ENCODE measurements around the gene PDE4A. TPM values are rescaled to one million over a fixed set of nuclear protein-coding genes. Genes with fewer than 3 reads are reported as not detected.

PDE4A gene
- total and polyA plus RNA-seq, 2 of the 13 experiments (the other 11 are each of a cell fraction or from before 2014, with no cell fraction given): 1.1 to 4.1 TPM

DNA sequence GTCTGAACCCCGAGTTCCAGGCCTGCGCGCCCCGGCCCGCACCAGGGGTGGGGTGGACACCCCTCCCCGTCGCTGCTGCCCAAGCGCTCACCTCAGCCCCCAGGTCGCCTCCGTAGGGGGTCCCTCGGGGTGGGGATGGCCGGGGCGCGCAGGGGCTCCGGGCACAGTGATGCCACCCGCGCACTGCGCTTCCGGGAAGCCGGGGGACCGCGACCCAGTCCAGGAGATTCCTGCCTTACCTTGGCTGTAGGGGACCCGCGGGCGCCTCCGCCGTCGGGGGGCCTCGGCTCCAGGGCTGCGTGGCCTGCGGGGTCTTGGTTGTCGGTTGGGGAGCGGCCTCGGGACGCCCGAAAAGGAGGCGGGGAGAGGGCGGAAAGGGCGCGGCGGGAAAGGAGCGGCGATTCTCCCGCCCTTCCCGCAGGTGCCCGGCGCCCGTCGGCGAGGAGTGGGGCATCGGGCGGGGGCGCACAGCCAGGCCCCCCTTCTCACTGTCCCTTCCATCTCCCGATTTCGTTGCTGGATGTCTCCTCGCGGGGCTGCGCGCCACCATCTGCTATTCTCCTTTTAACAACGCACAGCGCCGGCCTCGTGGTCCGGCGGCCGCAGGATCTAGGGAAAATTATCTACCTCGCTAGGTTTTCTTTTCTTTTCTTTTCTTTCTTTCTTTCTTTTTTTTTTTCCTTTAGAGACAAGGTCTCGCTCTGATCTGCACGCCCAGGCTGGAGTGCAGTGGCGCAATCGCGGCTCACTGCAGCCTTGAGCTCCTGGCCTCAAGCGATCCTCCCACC is 82.9 kb downstream of the PDE4A start, which contains the start of gene KEAP1 (continued):
- TF ChIP-seq ARNTL (CRISPR knock-in tag; IDR thresholded peaks at IDR 0.05) (peak; percentile 26; the same call in 1 of the 2 replicates), KAT7 (CRISPR knock-in tag; IDR thresholded peaks at IDR 0.05; ENCODE audit: borderline replicate concordance) (no peak), FOXA1 (IDR thresholded peaks at IDR 0.05) (no peak), FOXA1 (CRISPR knock-in tag; IDR thresholded peaks at IDR 0.05) (no peak), SPEN (CRISPR knock-in tag; IDR thresholded peaks at IDR 0.05; ENCODE audit: low read depth) (no peak), ZNF607 (CRISPR knock-in tag; IDR thresholded peaks at IDR 0.05; ENCODE audit: borderline replicate concordance) (no peak; the same call in none of the 2 replicates), HOXD1 (CRISPR knock-in tag; IDR thresholded peaks at IDR 0.05) (peak; percentile 56; the same call in 1 of the 2 replicates), KAT8 (CRISPR knock-in tag; IDR thresholded peaks at IDR 0.05) (no peak), TCF12 (IDR thresholded peaks at IDR 0.05) (no peak), TCF12 (CRISPR knock-in tag; IDR thresholded peaks at IDR 0.05) (0 out of 2 replicates have a peak, but pooled peaks have one; percentile 9), ZNF12 (CRISPR knock-in tag; IDR thresholded peaks at IDR 0.05) (0 out of 2 replicates have a peak, but pooled peaks have one; percentile 8), ZNF790 (CRISPR knock-in tag; IDR thresholded peaks at IDR 0.05; ENCODE audit: borderline replicate concordance) (peak; percentile 81), ZSCAN22 (CRISPR knock-in tag; IDR thresholded peaks at IDR 0.05) (no peak; the same call in 1 of the 2 replicates), FOXC1 (CRISPR knock-in tag; IDR thresholded peaks at IDR 0.05; ENCODE audit: borderline replicate concordance) (peak; percentile 22), MTF1 (CRISPR knock-in tag; IDR thresholded peaks at IDR 0.05) (no peak), NFATC3 (CRISPR knock-in tag; IDR thresholded peaks at IDR 0.05) (no peak), ZNF34 (CRISPR knock-in tag; IDR thresholded peaks at IDR 0.05; ENCODE audit: borderline replicate concordance) (no peak), TBX3 (IDR thresholded peaks at IDR 0.05; ENCODE audit: borderline replicate concordance) (no peak), ZNF605 (CRISPR knock-in tag; IDR thresholded peaks at IDR 0.05) (peak; percentile 66), ZNF350 (CRISPR knock-in tag; IDR thresholded peaks at IDR 0.05; ENCODE audit: borderline replicate concordance, low read depth) (no peak; the same call in 1 of the 2 replicates)
- TF ChIP-seq, protein P1, sequence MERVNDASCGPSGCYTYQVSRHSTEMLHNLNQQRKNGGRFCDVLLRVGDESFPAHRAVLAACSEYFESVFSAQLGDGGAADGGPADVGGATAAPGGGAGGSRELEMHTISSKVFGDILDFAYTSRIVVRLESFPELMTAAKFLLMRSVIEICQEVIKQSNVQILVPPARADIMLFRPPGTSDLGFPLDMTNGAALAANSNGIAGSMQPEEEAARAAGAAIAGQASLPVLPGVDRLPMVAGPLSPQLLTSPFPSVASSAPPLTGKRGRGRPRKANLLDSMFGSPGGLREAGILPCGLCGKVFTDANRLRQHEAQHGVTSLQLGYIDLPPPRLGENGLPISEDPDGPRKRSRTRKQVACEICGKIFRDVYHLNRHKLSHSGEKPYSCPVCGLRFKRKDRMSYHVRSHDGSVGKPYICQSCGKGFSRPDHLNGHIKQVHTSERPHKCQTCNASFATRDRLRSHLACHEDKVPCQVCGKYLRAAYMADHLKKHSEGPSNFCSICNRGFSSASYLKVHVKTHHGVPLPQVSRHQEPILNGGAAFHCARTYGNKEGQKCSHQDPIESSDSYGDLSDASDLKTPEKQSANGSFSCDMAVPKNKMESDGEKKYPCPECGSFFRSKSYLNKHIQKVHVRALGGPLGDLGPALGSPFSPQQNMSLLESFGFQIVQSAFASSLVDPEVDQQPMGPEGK (CRISPR knock-in tag; IDR thresholded peaks at IDR 0.05): peak; percentile 66; the same call in 1 of the 2 replicates
- TF ChIP-seq, protein P2, sequence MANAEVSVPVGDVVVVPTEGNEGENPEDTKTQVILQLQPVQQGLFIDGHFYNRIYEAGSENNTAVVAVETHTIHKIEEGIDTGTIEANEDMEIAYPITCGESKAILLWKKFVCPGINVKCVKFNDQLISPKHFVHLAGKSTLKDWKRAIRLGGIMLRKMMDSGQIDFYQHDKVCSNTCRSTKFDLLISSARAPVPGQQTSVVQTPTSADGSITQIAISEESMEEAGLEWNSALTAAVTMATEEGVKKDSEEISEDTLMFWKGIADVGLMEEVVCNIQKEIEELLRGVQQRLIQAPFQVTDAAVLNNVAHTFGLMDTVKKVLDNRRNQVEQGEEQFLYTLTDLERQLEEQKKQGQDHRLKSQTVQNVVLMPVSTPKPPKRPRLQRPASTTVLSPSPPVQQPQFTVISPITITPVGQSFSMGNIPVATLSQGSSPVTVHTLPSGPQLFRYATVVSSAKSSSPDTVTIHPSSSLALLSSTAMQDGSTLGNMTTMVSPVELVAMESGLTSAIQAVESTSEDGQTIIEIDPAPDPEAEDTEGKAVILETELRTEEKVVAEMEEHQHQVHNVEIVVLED (CRISPR knock-in tag; IDR thresholded peaks at IDR 0.05; ENCODE audit: borderline replicate concordance): no peak
- TF ChIP-seq, protein P3, sequence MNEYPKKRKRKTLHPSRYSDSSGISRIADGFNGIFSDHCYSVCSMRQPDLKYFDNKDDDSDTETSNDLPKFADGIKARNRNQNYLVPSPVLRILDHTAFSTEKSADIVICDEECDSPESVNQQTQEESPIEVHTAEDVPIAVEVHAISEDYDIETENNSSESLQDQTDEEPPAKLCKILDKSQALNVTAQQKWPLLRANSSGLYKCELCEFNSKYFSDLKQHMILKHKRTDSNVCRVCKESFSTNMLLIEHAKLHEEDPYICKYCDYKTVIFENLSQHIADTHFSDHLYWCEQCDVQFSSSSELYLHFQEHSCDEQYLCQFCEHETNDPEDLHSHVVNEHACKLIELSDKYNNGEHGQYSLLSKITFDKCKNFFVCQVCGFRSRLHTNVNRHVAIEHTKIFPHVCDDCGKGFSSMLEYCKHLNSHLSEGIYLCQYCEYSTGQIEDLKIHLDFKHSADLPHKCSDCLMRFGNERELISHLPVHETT (CRISPR knock-in tag; conservative IDR thresholded peaks at IDR 0.05): no peak
- TF ChIP-seq, protein P4, sequence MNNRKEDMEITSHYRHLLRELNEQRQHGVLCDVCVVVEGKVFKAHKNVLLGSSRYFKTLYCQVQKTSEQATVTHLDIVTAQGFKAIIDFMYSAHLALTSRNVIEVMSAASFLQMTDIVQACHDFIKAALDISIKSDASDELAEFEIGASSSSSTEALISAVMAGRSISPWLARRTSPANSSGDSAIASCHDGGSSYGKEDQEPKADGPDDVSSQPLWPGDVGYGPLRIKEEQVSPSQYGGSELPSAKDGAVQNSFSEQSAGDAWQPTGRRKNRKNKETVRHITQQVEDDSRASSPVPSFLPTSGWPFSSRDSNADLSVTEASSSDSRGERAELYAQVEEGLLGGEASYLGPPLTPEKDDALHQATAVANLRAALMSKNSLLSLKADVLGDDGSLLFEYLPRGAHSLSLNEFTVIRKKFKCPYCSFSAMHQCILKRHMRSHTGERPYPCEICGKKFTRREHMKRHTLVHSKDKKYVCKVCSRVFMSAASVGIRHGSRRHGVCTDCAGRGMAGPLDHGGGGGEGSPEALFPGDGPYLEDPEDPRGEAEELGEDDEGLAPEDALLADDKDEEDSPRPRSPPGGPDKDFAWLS (CRISPR knock-in tag; IDR thresholded peaks at IDR 0.05; ENCODE audit: borderline replicate concordance): 0 out of 2 replicates have a peak, but pooled peaks have one; percentile 13
